IMR-90 (cell line): ENCODE data around the gene NRL. TPM values are rescaled to one million over a fixed set of nuclear protein-coding genes. Genes with fewer than 3 reads are reported as not detected.
A peak's percentile ranks its signal among the peaks of the same experiment; 100 is the strongest.

Experiments
- ATAC-seq: fragments of 200-7000 bp; cut with Tn5 transposase; 2 replicates; pipeline ENCODE4 v1.9.1; 2020; ENCODE audit warnings: low read depth, mild to moderate bottlenecking, moderate library complexity
- BruUV-seq: library from RNA; stranded (reverse); fragments of 400-500 nt; replicated peaks from 2 replicates; lab custom pipeline; 2021; lab: Mats Ljungman, UMichigan
- CTCF ChIA-PET: fragments of 300-600 bp; formaldehyde crosslinking; extraction: SDS; loops from one replicate; lab custom pipeline; 2021; ENCODE audit warnings: antibody characterized with exemption; lab: Yijun Ruan, JAX
- POLR2A ChIA-PET: fragments of 300-600 bp; sonication (Branson Sonifier 250); formaldehyde crosslinking; loops from one replicate; lab custom pipeline; 2022; ENCODE audit warnings: antibody characterized with exemption; ENCODE audit not compliant: unreplicated experiment; lab: Charles Lee
- DNase-seq: peaks from one replicate; pipeline ENCODE4 v3.0.0; 2013
- H2AFZ ChIP-seq: replicated peaks from 2 replicates; pipeline ENCODE3; 2013; ENCODE audit warnings: low read length, mild to moderate bottlenecking; ENCODE audit not compliant: poor library complexity
- H2AK5ac ChIP-seq: 2 replicates; pipeline ENCODE4 v1.6.1; 2013; ENCODE audit warnings: low read depth, low read length, inconsistent platforms
- H2AK9ac ChIP-seq: replicated peaks from 2 replicates; pipeline ENCODE3; 2013; ENCODE audit warnings: mild to moderate bottlenecking, low read depth, low read length, moderate library complexity; ENCODE audit not compliant: poor library complexity
- H2BK120ac ChIP-seq: 2 replicates; pipeline ENCODE4 v1.6.1; 2013; ENCODE audit warnings: low read depth, low read length, inconsistent platforms
- H2BK15ac ChIP-seq: 3 replicates; pipeline ENCODE4 v1.6.1; 2013; ENCODE audit warnings: low read depth, low read length, inconsistent platforms
- H2BK20ac ChIP-seq: 2 replicates; pipeline ENCODE4 v1.6.1; 2013; ENCODE audit warnings: low read depth, mild to moderate bottlenecking, inconsistent platforms, low read length, moderate library complexity
- H2BK5ac ChIP-seq: 2 replicates; pipeline ENCODE4 v1.6.1; 2013; ENCODE audit warnings: mild to moderate bottlenecking, low read depth, low read length, inconsistent platforms; ENCODE audit not compliant: poor library complexity, severe bottlenecking
- H3K14ac ChIP-seq: replicated peaks from 2 replicates; pipeline ENCODE4 v1.6.1; 2013; ENCODE audit warnings: low read depth, low read length, inconsistent platforms
- H3K18ac ChIP-seq: 2 replicates; pipeline ENCODE4 v1.6.1; 2013; ENCODE audit warnings: low read depth, low read length, control low read depth
- H3K23ac ChIP-seq: 2 replicates; pipeline ENCODE4 v1.6.1; 2013; ENCODE audit warnings: low read depth, low read length, inconsistent platforms
- H3K27ac ChIP-seq: 2 replicates; pipeline ENCODE4 v1.5.1; 2013; ENCODE audit warnings: mild to moderate bottlenecking, control low read depth, low read length; ENCODE audit not compliant: insufficient read depth
- H3K27me3 ChIP-seq: 2 replicates; pipeline ENCODE4 v1.6.1; 2013; ENCODE audit warnings: low read length; ENCODE audit not compliant: control insufficient read depth, insufficient read depth
- H3K36me3 ChIP-seq: 2 replicates; pipeline ENCODE4 v1.6.1; 2013; ENCODE audit warnings: low read length, mixed read lengths; ENCODE audit not compliant: control insufficient read depth, insufficient read depth
- H3K4ac ChIP-seq: 2 replicates; pipeline ENCODE4 v1.6.1; 2013; ENCODE audit warnings: low read depth, low read length, inconsistent platforms
- H3K4me1 ChIP-seq: 2 replicates; pipeline ENCODE4 v1.6.1; 2013; ENCODE audit warnings: low read length, mixed read lengths; ENCODE audit not compliant: control insufficient read depth, insufficient read depth
- H3K4me2 ChIP-seq: 2 replicates; pipeline ENCODE4 v1.6.1; 2013; ENCODE audit warnings: low read depth, mild to moderate bottlenecking, control low read depth, low read length, moderate library complexity
- H3K4me3 ChIP-seq: 2 replicates; pipeline ENCODE4 v1.5.1; 2013; ENCODE audit warnings: low read depth, mild to moderate bottlenecking, control low read depth, low read length, moderate library complexity; ENCODE audit not compliant: insufficient read depth
- H3K56ac ChIP-seq: 2 replicates; pipeline ENCODE4 v1.6.1; 2013; ENCODE audit warnings: low read length, inconsistent platforms; ENCODE audit not compliant: insufficient read depth; ENCODE audit errors: extremely low read depth
- H3K79me1 ChIP-seq, 2 experiments: 2 replicates each; pipeline ENCODE4 v1.6.1; 2013; ENCODE audit warnings: low read length in 2 of 2, inconsistent platforms in 1 of 2, low read depth in 1 of 2
- H3K9ac ChIP-seq: 2 replicates; pipeline ENCODE4 v1.6.1; 2013; ENCODE audit warnings: low read depth, low read length, control low read depth
- H3K9me1 ChIP-seq: 2 replicates; pipeline ENCODE4 v1.6.1; 2013; ENCODE audit warnings: low read length, inconsistent platforms; ENCODE audit not compliant: insufficient read depth
- H3K9me3 ChIP-seq: 2 replicates; pipeline ENCODE4 v1.6.1; 2013; ENCODE audit warnings: low read length; ENCODE audit not compliant: control insufficient read depth, insufficient read depth
- H4K20me1 ChIP-seq: 2 replicates; pipeline ENCODE4 v1.6.1; 2013; ENCODE audit warnings: low read length, inconsistent platforms; ENCODE audit not compliant: insufficient read depth
- H4K5ac ChIP-seq: 2 replicates; pipeline ENCODE4 v1.6.1; 2013; ENCODE audit warnings: mild to moderate bottlenecking, low read depth, low read length, control low read depth
- H4K8ac ChIP-seq, 2 experiments: 2 replicates each; pipeline ENCODE4 v1.6.1; 2013; ENCODE audit warnings: low read depth in 2 of 2, low read length in 2 of 2, control low read depth in 1 of 2, inconsistent platforms in 1 of 2
- H4K91ac ChIP-seq: 2 replicates; pipeline ENCODE4 v1.6.1; 2013; ENCODE audit warnings: low read depth, low read length, inconsistent platforms; ENCODE audit not compliant: insufficient read depth
- BHLHE40 ChIP-seq: fragments of 150-350 bp; IDR thresholded peaks from 2 replicates; pipeline ENCODE4 v1.6.1; 2016; ENCODE audit warnings: mild to moderate bottlenecking, low read depth, low read length
- CEBPB ChIP-seq: IDR thresholded peaks from 2 replicates; pipeline ENCODE4 v1.6.1; 2012; ENCODE audit warnings: low read depth, low read length, improper control_type of control experiment
- CHD1 ChIP-seq: IDR thresholded peaks from 2 replicates; pipeline ENCODE4 v1.6.1; 2012; ENCODE audit warnings: low read depth, low read length, improper control_type of control experiment
- FOS ChIP-seq: fragments of 150-350 bp; IDR thresholded peaks from 2 replicates; pipeline ENCODE4 v1.6.1; 2016; ENCODE audit warnings: low read depth, low read length
- MAFK ChIP-seq: IDR thresholded peaks from 2 replicates; pipeline ENCODE4 v1.6.1; 2012; ENCODE audit warnings: low read depth, low read length, improper control_type of control experiment
- MXI1 ChIP-seq: IDR thresholded peaks from 2 replicates; pipeline ENCODE4 v1.6.1; 2012; ENCODE audit warnings: low read depth, mild to moderate bottlenecking, low read length, moderate library complexity, borderline replicate concordance
- POLR2A ChIP-seq: IDR thresholded peaks from 2 replicates; pipeline ENCODE4 v1.6.1; 2012; ENCODE audit warnings: mild to moderate bottlenecking, low read depth, low read length
- RAD21 ChIP-seq: IDR thresholded peaks from 2 replicates; pipeline ENCODE4 v1.6.1; 2012; ENCODE audit warnings: low read length, improper control_type of control experiment
- RCOR1 ChIP-seq: IDR thresholded peaks from 2 replicates; pipeline ENCODE4 v1.6.1; 2012; ENCODE audit warnings: mild to moderate bottlenecking, low read length, improper control_type of control experiment; ENCODE audit not compliant: insufficient replicate concordance
- SMC3 ChIP-seq: fragments of 150-350 bp; IDR thresholded peaks from 2 replicates; pipeline ENCODE4 v1.6.1; 2016; ENCODE audit warnings: low read depth, mild to moderate bottlenecking, antibody characterized with exemption, low read length, moderate library complexity
- USF2 ChIP-seq: fragments of 150-350 bp; IDR thresholded peaks from 2 replicates; pipeline ENCODE4 v1.6.1; 2017; ENCODE audit warnings: mild to moderate bottlenecking, antibody characterized with exemption, low read length, low read depth
- WGBS, 2 experiments: methylation state at CpG; one replicate each; pipeline versions ENCODE4 v1.1.5 to v1.1.7; 2013; ENCODE audit warnings: missing lambda C conversion rate in 2 of 2; ENCODE audit not compliant: insufficient read length in 1 of 2; ENCODE audit errors: extremely low coverage in 2 of 2; 5-methylcytosine and 5-hydroxymethylcytosine counted together
- dilution Hi-C: fragments of 300-500 bp; cut with HindIII; formaldehyde crosslinking; loops from one replicate; pipeline ENCODE4 v1.14.3; 2018; ENCODE audit warnings: low sequenced_read_pairs; ENCODE audit not compliant: unreplicated experiment
- in situ Hi-C: fragments of 300-500 bp; cut with MboI; formaldehyde crosslinking; loops from 3 replicates; pipeline ENCODE4 v1.14.3; 2019; ENCODE audit warnings: low sequenced_read_pairs, inconsistent platforms, mixed read lengths
- intact Hi-C: fragments of 100-400 bp; cut with micrococcal nuclease; formaldehyde crosslinking; loops from 2 replicates; pipeline ENCODE4 v1.10.0; 2022
- polyA plus RNA-seq, 3 experiments: library from polyadenylated mRNA; depleted of rRNA; stranded (reverse); fragments of >200 nt; gene quantifications; 2 replicates each; pipeline ENCODE4 v1.2.3, GENCODE V29; 2012; ENCODE audit warnings: low replicate concordance in 1 of 3
- total RNA-seq: library from RNA; depleted of rRNA; stranded (reverse); fragments of >200 nt; gene quantifications from 2 replicates; pipeline ENCODE4 v1.2.3, GENCODE V29; 2012
- TF ChIP-seq, protein P1 (sequence below): conservative IDR thresholded peaks from 2 replicates; pipeline ENCODE4 v1.5.1; 2012; ENCODE audit warnings: mild to moderate bottlenecking, low read depth, low read length, improper control_type of control experiment
- TF ChIP-seq, protein P2 (sequence below): fragments of 150-350 bp; IDR thresholded peaks from 2 replicates; pipeline ENCODE4 v1.6.1; 2016; ENCODE audit warnings: low read depth, mild to moderate bottlenecking, low read length, moderate library complexity, borderline replicate concordance

NRL gene
- total and polyA plus RNA-seq, 2 of the 4 experiments (the other 2 are of a cell fraction), result 0.18 to 0.70 TPM

DNA sequence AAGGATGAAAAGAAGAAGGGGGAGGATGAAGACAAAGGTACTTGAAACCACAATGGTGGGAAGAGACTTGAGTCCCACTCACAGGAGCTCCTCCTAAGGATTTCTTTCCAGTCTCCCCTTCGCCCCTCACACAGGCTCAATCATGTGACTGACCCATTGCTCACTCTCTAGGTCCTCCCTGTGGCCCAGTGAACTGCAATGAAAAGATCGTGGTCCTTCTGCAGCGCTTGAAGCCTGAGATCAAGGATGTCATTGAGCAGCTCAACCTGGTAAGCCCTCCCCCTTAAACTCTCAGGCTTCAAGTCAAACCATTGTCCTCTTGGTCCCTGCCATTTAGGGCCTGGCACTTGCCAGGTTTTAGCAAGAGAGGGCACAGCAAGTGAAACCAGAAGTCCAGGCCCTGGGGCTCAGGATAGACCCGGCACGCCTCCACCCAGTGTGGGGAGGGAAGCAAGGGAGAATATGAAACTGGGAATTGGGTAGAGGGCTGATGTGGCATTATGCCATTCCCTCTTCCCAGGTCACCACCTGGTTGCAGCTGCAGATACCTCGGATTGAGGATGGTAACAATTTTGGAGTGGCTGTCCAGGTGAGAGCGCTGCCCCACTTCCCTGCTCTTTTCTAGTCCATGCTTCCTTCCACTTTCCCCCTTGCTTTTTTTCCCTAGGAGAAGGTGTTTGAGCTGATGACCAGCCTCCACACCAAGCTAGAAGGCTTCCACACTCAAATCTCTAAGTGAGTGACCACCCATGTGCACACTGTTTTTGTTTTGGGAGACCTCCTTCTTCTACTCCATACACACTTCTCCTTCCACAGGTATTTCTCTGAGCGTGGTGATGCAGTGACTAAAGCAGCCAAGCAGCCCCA lies 23.0 kb upstream of the NRL start:
- POLR2A ChIA-PET, result interaction anchor here (0.6 kb wide), 1 partner anchor 43 kb away, joined by 3 read pairs; no protein-coding TSS in a partner anchor
- Histone ChIP-seq H2AK9ac (peak overlapping the region; percentile 29), H3K36me3 (peaks cover 23% of the 10 kb centered on the region), H3K27ac (no peak overlapping the region), H4K8ac (no peak overlapping the region), H2BK120ac (no peak overlapping the region), H3K9ac (no peak overlapping the region), H4K5ac (no peak overlapping the region), H4K91ac (no peak overlapping the region), H3K9me3 (no peaks in the 10 kb centered on the region), H2AK5ac (0 out of 2 replicates have a peak overlapping the region, but pooled peaks have one; percentile 18), H4K20me1 (peaks cover 17% of the 10 kb centered on the region), H2BK20ac (no peak overlapping the region), H3K56ac (no peak overlapping the region), H3K4ac (no peak overlapping the region), H2BK15ac (no peak overlapping the region), H3K23ac (peak overlapping the region; percentile 88; the same call in 1 of the 2 replicates), H3K79me1 (peaks cover 17 to 48% of the 10 kb centered on the region in 2 experiments; a peak in 3 of 4 replicates), H3K14ac (no peak overlapping the region), H3K27me3 (no peaks in the 10 kb centered on the region), H3K9me1 (peaks cover 19% of the 10 kb centered on the region), H3K4me1 (peaks cover 12% of the 10 kb centered on the region), H3K4me3 (no peak overlapping the region), H2BK5ac (no peak overlapping the region), H3K18ac (no peak overlapping the region), H2AFZ (peak overlapping the region; percentile 17), H3K4me2 (no peak overlapping the region)
- TSS peak; percentile 91 for BruUV-seq
- 60% methylated on average over 1 of the region's 8 CpGs; no CpG with 5 or more reads in 1 of the 2 experiments for WGBS, 2 experiments
- intact Hi-C loops (no loop called here), in situ Hi-C loops (loop anchor here (10.0 to 25.0 kb wide), 3 partner anchors 297 to 1050 kb away; partner anchors contain the start of genes ACIN1, BCL2L2, C14orf119 and PABPN1), dilution Hi-C loops (no loop called here)
- CTCF ChIA-PET, result interaction anchor here (0.8 to 0.9 kb wide), 2 partner anchors 23 to 149 kb away, joined by 3 to 5 read pairs; partner anchors contain the start of gene IRF9
- DNase-seq, result no peak
- ATAC-seq, result no peak
- TF ChIP-seq, protein P1, sequence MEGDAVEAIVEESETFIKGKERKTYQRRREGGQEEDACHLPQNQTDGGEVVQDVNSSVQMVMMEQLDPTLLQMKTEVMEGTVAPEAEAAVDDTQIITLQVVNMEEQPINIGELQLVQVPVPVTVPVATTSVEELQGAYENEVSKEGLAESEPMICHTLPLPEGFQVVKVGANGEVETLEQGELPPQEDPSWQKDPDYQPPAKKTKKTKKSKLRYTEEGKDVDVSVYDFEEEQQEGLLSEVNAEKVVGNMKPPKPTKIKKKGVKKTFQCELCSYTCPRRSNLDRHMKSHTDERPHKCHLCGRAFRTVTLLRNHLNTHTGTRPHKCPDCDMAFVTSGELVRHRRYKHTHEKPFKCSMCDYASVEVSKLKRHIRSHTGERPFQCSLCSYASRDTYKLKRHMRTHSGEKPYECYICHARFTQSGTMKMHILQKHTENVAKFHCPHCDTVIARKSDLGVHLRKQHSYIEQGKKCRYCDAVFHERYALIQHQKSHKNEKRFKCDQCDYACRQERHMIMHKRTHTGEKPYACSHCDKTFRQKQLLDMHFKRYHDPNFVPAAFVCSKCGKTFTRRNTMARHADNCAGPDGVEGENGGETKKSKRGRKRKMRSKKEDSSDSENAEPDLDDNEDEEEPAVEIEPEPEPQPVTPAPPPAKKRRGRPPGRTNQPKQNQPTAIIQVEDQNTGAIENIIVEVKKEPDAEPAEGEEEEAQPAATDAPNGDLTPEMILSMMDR, result no peak
- no peak for TF ChIP-seq CHD1
- TF ChIP-seq CEBPB, result no peak
- no peak for TF ChIP-seq SMC3
- TF ChIP-seq, protein P2, sequence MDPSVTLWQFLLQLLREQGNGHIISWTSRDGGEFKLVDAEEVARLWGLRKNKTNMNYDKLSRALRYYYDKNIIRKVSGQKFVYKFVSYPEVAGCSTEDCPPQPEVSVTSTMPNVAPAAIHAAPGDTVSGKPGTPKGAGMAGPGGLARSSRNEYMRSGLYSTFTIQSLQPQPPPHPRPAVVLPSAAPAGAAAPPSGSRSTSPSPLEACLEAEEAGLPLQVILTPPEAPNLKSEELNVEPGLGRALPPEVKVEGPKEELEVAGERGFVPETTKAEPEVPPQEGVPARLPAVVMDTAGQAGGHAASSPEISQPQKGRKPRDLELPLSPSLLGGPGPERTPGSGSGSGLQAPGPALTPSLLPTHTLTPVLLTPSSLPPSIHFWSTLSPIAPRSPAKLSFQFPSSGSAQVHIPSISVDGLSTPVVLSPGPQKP, result no peak
- TF ChIP-seq BHLHE40, result no peak
- TF ChIP-seq RAD21, result no peak
- no peak for TF ChIP-seq FOS
- TF ChIP-seq USF2, result no peak
- no peak for TF ChIP-seq MAFK
- TF ChIP-seq MXI1, result no peak
- no peak for TF ChIP-seq POLR2A
- no peak for TF ChIP-seq RCOR1
